Tibial artery (tissue), 4 donors: ENCODE results near the gene ATOX1.

Source experiments
- DNase-seq, 2 donors: peaks; one replicate each; pipeline ENCODE4 v3.0.0-alpha.2; 2019
- H3K27ac ChIP-seq, 2 donors: fragments of 200-600 bp; sonication (generic) in 1 of 2; 1 replicate in 1 of 2; 2 replicates in 1 of 2; pipeline ENCODE4 v1.5.1; 2018 to 2019; ENCODE audit warnings: mild to moderate bottlenecking in 1 of 2
- H3K27me3 ChIP-seq, 2 donors: fragments of 200-600 bp; sonication (generic) in 1 of 2; one replicate each; pipeline versions ENCODE4 v1.5.1 to v1.6.0; 2016 to 2019
- H3K36me3 ChIP-seq, 3 donors: fragments of 200-600 bp; sonication (generic) in 2 of 3; one replicate each; pipeline ENCODE4 v1.5.1; 2016 to 2019; ENCODE audit warnings: mild to moderate bottlenecking in 2 of 3
- H3K4me1 ChIP-seq, 4 donors: fragments of 200-600 bp; sonication (generic) in 2 of 4; 1 replicate in 3 of 4; 2 replicates in 1 of 4; pipeline ENCODE4 v1.5.1; 2016 to 2019
- H3K4me3 ChIP-seq, 2 donors: fragments of 200-600 bp; sonication (generic) in 1 of 2; 1 replicate in 1 of 2; 2 replicates in 1 of 2; pipeline ENCODE4 v1.5.1; 2018 to 2019; ENCODE audit warnings: mild to moderate bottlenecking in 2 of 2
- H3K9me3 ChIP-seq, 3 donors: fragments of 200-600 bp; sonication (generic) in 1 of 3; one replicate each; pipeline ENCODE4 v1.5.1; 2016 to 2019
- intact Hi-C: fragments of 100-400 bp; cut with DNase I; formaldehyde crosslinking; loops from one replicate; pipeline ENCODE4 v1.15.0; 2023; ENCODE audit warnings: low total_unique reads
- TF ChIP-seq, protein P1 (sequence below), 2 experiments: fragments of 200-600 bp in 1 of 2; fragments of 450-650 bp in 1 of 2; IDR thresholded peaks; one replicate each; pipeline ENCODE4 v1.5.1; 2017 to 2019; ENCODE audit warnings: antibody characterized with exemption in 2 of 2, mild to moderate bottlenecking in 1 of 2, moderate library complexity in 1 of 2

Gene ATOX1

DNA sequence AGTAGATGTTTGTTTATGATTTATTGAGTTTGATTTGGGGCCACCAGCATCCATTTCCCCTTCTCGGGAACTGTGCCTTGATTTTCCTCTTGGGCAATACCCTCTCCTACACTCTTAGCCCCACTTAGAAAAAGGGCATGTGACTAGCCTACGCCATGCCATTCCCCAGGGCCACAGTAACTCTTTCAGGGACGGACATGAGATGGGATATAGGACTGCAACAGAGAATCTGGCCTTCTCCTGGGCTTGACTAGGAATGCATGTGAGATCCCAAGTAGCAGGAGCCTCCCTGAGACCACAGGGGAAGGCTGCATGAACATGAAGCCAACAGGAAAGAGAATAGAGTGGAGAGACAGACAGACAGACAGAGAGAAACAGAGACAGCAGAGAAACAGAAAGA lies 41.0 kb downstream of the ATOX1 start:
- Histone ChIP-seq H3K36me3 (no peaks in the 10 kb centered on the region), H3K27ac (peak overlapping the region; percentile 67 to 68), H3K9me3 (no peaks in the 10 kb centered on the region), H3K4me1 (peaks cover 0 to 46% (median 26%) of the 10 kb centered on the region in 4 donors), H3K4me3 (no peak overlapping the region), H3K27me3 (no peaks in the 10 kb centered on the region)
- TF ChIP-seq, protein P1, sequence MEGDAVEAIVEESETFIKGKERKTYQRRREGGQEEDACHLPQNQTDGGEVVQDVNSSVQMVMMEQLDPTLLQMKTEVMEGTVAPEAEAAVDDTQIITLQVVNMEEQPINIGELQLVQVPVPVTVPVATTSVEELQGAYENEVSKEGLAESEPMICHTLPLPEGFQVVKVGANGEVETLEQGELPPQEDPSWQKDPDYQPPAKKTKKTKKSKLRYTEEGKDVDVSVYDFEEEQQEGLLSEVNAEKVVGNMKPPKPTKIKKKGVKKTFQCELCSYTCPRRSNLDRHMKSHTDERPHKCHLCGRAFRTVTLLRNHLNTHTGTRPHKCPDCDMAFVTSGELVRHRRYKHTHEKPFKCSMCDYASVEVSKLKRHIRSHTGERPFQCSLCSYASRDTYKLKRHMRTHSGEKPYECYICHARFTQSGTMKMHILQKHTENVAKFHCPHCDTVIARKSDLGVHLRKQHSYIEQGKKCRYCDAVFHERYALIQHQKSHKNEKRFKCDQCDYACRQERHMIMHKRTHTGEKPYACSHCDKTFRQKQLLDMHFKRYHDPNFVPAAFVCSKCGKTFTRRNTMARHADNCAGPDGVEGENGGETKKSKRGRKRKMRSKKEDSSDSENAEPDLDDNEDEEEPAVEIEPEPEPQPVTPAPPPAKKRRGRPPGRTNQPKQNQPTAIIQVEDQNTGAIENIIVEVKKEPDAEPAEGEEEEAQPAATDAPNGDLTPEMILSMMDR (IDR thresholded peaks at IDR 0.05), result no peak
- no peak for DNase-seq
- intact Hi-C loops, result no loop called here

GRCh38 chr5:151709109-151709735 lies 49.2 kb downstream of the ATOX1 start:
- Histone ChIP-seq H3K4me1 (peaks cover 0 to 4% (median 0%) of the 10 kb centered on the region in 4 donors), H3K27me3 (no peaks in the 10 kb centered on the region), H3K9me3 (no peaks in the 10 kb centered on the region), H3K4me3 (no peak overlapping the region), H3K27ac (no peak overlapping the region), H3K36me3 (no peaks in the 10 kb centered on the region)
- TF ChIP-seq, protein P1 (IDR thresholded peaks at IDR 0.05), result no peak
- DNase-seq, result no peak
- intact Hi-C loops, result no loop called here

GRCh38 chr5:151708126-151708525 lies 50.3 kb downstream of the ATOX1 start:
- intact Hi-C loops, result no loop called here

GRCh38 chr5:151707567-151707966 lies 50.9 kb downstream of the ATOX1 start:
- no peak overlapping the region for H3K27ac ChIP-seq
- H3K9me3 ChIP-seq, result no peaks in the 10 kb centered on the region
- H3K4me3 ChIP-seq, result no peak overlapping the region
- TF ChIP-seq, protein P1 (IDR thresholded peaks at IDR 0.05), result no peak
- no peaks in the 10 kb centered on the region for H3K27me3 ChIP-seq
- no peak for DNase-seq
- peaks cover 0 to 5% (median under 1%) of the 10 kb centered on the region in 4 donors for H3K4me1 ChIP-seq
- intact Hi-C loops, result no loop called here
- H3K36me3 ChIP-seq, result no peaks in the 10 kb centered on the region

More at GRCh38 chr5:151708126-151708525, 50.3 kb downstream of the ATOX1 start:
- H3K27me3 ChIP-seq, result no peaks in the 10 kb centered on the region
- no peak overlapping the region for H3K27ac ChIP-seq
- H3K9me3 ChIP-seq, result no peaks in the 10 kb centered on the region
- H3K4me3 ChIP-seq, result no peak overlapping the region
- TF ChIP-seq, protein P1 (IDR thresholded peaks at IDR 0.05), result no peak
- H3K4me1 ChIP-seq, result peaks cover 0 to 4% (median 0%) of the 10 kb centered on the region in 4 donors
- no peak for DNase-seq
- H3K36me3 ChIP-seq, result no peaks in the 10 kb centered on the region

GRCh38 chr5:151706906-151707305 lies 51.5 kb downstream of the ATOX1 start:
- no peaks in the 10 kb centered on the region for H3K36me3 ChIP-seq
- H3K27me3 ChIP-seq, result no peaks in the 10 kb centered on the region
- TF ChIP-seq, protein P1 (IDR thresholded peaks at IDR 0.05), result no peak
- no peaks in the 10 kb centered on the region for H3K9me3 ChIP-seq
- H3K4me3 ChIP-seq, result no peak overlapping the region
- H3K27ac ChIP-seq, result no peak overlapping the region
- H3K4me1 ChIP-seq, result peaks cover 0 to 10% (median 4%) of the 10 kb centered on the region in 4 donors
- DNase-seq, result no peak
- intact Hi-C loops, result no loop called here
